Endometrial microvascular endothelial cells (primary cell): ENCODE measurements around the gene MAGI2. TPM values are rescaled to one million over a fixed set of nuclear protein-coding genes. Genes with fewer than 3 reads are reported as not detected.
"Not testable (repeated sequence)": the region's sequence is repeated elsewhere in the genome, so short reads cannot be mapped to it uniquely, and the experiment has no call there.

ENCODE experiments used
- in situ Hi-C: cut with HindIII; loops from 2 replicates; pipeline ENCODE4 v1.10.0; 2017; ENCODE audit warnings: low sequenced_read_pairs, low pct_unique_long_range_greater_than_20kb; ENCODE audit errors: inconsistent ontology term
- total RNA-seq: library from RNA; depleted of rRNA; stranded (reverse); fragments of >200 nt; gene quantifications from one replicate; pipeline ENCODE4 v1.2.3, GENCODE V29; 2015; ENCODE audit errors: inconsistent ontology term

MAGI2 gene
- total RNA-seq, 1 donor from 2014 or later = 0.46 TPM

DNA sequence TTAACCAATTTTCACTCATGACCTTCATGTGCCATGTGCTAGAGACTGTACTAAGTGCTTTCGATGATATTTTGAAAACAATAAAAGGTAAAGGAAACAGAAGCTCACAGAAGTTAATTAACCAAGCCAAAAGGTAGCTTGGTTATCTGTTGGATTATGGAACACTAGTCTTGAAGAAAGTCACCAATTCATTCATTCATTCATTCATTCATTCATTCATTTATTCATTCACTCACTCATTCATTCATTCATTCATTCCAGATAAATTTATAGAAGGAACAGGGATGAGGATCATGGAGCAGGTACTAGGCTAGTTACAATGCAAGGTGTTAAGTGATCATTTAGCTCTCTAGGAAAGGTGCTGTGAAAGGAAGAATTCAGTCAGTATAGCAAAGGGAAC lies 322.8 kb downstream of the MAGI2 start:
- in situ Hi-C loops = no loop called here

DNA sequence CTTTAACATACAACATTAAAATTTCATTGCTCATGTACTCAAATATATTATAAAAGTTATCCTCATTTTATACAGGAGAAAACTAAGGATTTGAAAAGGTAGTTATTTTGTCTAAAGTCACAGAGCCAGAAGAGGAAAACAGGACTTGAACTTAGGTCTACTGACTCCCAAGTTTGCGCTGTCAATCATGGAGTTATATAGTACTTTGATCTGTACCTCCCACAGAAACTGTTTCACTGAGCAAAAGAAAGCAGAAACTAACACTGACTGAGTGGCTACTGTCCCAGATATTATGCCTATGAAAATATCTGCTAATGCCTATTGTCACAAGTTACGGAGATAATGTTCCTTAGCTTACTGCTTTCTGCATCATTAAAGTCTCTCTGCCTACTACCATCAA lies 329.1 kb downstream of the MAGI2 start:
- in situ Hi-C loops = no loop called here

DNA sequence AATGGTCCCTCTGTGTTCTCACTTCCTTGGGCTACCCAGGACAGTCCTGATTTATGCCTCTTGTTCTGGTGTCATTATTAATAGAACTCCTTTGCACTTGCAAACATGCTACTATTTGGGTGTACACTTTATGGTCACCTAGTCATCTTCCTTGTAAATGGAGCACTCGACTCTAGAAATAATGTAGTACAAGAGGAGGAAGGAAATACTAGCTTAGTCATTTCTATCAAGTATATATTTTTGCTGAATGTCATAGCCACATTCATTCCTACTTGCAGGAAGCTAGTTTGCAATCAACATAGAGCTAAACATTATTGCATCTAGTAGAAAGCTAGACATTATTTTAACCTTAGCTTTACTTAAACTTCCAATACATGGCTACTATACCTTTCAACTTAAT lies 335.3 kb downstream of the MAGI2 start:
- in situ Hi-C loops = no loop called here

- in situ Hi-C loops = no loop called here
These were observed 357.1 kb downstream of the MAGI2 start for GRCh38 chr7:79096361-79096805.

- in situ Hi-C loops = no loop called here
These were observed 360.0 kb downstream of the MAGI2 start for GRCh38 chr7:79093421-79093820.

- in situ Hi-C loops = no loop called here
These were observed 361.8 kb downstream of the MAGI2 start for GRCh38 chr7:79091661-79092060.

DNA sequence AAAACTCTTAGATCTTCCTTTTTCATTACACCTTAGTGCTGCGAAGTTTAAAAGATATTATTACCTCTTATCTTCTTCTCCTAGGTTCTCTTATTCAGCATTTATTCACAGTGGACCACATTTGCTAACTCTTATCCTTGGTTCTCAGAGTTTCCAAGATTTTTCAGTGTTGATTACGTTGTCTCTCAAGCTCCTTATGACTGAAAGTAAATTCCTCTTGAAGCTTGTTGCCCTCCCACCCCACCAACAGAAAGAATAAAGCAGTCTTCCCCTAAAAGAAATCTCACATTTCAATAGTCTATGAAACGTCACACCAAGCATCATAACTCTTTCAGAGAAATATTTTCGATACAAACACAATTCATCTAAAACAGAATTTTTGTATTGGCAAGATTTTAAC lies 362.5 kb downstream of the MAGI2 start:
- in situ Hi-C loops = no loop called here

- in situ Hi-C loops = no loop called here
These were observed 362.9 kb downstream of the MAGI2 start for GRCh38 chr7:79090543-79090942.

DNA sequence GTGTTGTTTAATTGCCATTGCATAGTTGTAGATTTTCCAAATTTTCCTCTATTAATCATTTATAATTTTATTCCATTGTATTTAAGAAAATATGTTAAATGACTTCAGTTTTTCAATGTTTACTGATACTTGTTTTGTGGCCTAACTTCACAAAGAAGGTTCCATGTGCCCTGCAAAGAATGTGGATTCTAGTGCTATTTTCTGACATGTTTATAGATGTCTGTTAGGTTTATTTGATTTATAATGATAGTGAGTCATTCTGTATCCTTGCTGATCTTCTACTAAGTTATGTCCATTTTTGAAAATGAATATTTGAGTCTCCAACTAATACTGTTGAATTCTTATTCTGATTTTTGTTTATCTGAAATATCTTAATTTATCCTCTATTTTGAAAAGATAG lies 369.0 kb downstream of the MAGI2 start:
- in situ Hi-C loops = no loop called here

- in situ Hi-C loops = no loop called here
These were observed 373.4 kb downstream of the MAGI2 start for GRCh38 chr7:79079919-79080554.

DNA sequence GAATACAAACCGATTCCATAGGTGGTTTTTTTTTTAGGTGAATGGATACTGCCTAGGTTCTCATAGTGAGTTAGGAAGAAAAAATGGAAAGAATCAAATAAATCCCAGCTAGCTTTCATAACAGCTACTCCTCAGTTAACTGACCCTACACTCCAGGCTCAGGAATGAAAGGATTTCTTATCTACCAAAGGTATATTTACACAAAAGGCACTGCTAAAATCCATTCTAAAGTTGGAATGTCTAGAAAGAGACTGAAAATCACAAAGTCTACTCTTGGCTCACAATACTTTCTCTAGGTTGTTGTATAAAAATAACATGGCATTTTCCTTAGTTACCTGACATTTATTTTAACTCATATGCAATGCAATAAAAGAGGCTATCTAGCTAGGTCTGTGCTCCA lies 375.2 kb downstream of the MAGI2 start:
- in situ Hi-C loops = no loop called here

DNA sequence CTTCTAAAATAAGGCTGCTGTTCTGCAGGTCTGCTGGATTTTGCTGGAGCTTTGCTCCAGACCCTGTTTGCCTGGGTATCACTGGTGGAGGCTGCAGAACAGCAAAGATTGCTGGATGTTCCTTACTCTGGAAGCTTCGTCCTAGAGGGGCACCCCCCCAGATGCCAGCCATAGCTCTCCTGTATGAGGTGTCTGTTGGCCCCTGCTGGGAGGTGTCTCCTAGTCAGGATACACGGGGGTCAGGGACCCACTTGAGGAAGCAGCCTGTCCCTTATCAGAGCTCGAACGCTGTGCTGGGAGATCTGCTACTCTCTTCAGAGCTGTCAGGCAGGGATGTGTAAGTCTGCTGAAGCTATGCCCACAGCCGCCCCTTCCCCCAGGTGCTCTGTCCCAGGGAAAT lies 382.3 kb downstream of the MAGI2 start:
- in situ Hi-C loops = not testable (repeated sequence)

DNA sequence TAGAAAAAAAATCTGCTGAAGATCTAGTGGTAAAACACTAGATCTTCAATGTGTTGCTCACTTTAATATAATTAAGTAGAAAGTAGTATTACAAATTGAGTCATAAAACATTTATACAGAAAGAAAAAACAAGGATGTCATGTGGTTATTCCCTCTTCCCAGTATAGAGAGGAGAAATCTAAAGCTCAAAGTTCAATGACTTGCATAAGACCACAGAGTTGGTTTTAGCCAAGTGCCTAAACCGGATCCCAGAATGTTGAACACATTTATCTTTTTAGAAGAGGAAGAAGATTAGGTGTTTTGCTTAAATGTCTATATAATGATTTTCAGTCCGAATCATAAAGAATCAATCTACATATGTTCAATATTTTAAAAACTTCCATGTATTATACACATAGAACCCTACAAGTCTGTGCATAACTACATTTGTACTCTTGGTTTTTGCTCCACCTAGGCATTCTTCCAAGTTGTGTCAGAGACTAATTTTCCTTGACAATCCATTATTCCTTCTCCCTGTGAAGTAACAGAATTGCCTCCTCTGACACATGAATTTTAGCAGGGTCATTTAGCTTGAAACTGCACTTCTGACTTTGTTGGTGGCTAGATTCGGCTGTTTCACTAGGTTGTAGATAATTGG lies 389.2 kb downstream of the MAGI2 start:
- in situ Hi-C loops = no loop called here

DNA sequence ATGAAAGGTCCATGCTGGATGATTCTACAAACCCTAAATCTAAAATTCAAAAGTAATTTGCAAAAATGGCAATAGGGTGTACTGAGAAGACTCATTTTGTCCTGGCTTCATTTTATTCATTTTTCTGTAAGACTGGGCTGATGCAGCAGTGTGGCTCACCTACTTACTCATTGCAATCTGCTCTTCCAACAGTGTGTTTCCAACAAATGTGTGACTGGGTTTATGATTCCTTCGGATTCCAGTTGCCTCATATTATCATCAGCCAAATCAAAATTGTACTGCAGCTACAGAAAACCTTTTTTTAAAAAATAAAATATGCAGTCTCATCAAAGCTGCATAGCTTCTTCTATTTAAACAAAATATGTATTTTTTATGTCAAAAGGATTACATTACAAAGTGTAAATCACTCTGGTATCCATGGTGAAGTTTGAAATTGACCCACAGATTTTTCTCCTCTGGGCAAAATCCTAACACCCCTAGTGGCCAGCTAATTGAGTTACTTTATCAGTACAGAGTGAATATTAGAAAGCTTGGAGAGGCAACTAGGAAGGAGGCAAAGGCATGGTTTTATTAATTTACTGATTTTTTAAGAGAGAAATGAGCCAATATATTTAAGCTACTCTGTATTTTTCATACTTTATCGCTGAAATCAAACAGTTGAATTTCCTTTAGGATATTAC lies 390.3 kb downstream of the MAGI2 start:
- in situ Hi-C loops = no loop called here

DNA sequence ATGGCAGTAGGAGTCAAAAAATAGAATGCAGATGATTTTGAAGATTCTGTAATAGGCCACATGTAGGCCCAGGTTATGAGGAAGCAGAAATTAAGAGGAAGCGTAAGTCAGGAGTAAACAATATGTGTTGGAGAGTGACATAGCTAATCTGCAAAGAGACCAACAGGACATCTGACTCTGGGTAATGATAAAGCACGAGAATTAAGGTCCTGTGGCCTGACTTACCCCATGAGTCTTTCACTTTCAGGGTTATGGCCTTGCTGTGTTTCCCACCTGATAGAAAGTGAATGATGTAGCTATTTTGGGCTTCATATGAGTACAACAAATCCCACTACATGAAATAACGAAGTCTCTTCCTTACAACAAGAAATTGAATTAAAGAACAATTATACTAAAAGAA lies 393.0 kb downstream of the MAGI2 start:
- in situ Hi-C loops = no loop called here

GRCh38 chr7:79055722-79056415 lies 397.6 kb downstream of the MAGI2 start:
- in situ Hi-C loops = no loop called here

GRCh38 chr7:79051915-79052314 lies 401.6 kb downstream of the MAGI2 start:
- in situ Hi-C loops = no loop called here

- in situ Hi-C loops = no loop called here
These were observed 402.9 kb downstream of the MAGI2 start for GRCh38 chr7:79050603-79051002.

DNA sequence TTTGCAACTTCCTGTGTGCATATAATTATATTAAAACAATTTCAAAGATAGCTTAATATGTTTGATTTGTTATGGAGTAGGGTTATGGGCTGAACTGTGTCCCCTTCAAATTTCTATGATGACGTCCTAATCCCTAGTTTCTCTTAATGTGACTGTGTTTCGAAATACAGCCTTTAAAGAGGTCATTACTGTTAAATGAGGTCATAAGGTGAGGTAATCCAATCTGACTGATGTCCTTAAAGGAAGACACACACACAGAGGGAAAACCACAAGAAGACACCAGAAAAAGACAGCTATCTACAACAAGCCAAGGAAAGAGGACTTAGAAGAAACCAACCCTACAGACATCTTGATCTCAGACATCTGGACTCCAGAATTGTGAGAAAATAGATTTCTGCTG lies 407.4 kb downstream of the MAGI2 start:
- in situ Hi-C loops = no loop called here

- in situ Hi-C loops = no loop called here
These were observed 416.5 kb downstream of the MAGI2 start for GRCh38 chr7:79037001-79037400.
